SU-DHL-6 (cell line): Measurements from ENCODE around the gene PTRH2.

Source experiments
- EZH2phosphoT487 ChIP-seq: fragments of 200-600 bp; sonication (generic), shearing (Covaris generic); conservative IDR thresholded peaks from 2 replicates; pipeline ENCODE4 v1.6.1; 2018; ENCODE audit warnings: mild to moderate bottlenecking, antibody characterized with exemption, low read length, moderate library complexity, mixed read lengths
- TF ChIP-seq, protein P1 (sequence below): fragments of 200-600 bp; sonication (generic); IDR thresholded peaks from one replicate; pipeline ENCODE4 v1.5.1; 2017; ENCODE audit warnings: antibody characterized with exemption, mild to moderate bottlenecking, low read length, moderate library complexity; ENCODE audit not compliant: insufficient read depth, poor library complexity, severe bottlenecking

DNA sequence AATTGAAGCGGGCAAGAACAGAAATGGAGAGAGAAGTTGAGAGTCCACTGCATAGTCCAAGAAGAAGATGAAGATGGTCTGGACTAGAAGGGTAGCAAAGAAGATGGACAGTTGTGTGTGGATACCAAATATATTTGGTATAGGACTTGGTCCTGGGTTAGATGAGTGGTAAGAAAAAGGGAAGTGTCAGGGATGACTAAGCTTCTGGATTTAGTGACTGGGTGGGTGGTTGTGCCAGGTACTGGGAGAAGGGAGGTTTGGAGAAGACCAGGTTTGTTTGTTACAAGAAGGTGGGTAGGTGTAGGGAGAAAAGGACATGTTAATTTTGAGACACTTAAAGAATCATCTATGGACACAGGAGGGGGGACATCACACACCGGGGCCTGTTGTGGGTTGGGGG, 5.6 kb upstream of the PTRH2 start:
- TF ChIP-seq, protein P1, sequence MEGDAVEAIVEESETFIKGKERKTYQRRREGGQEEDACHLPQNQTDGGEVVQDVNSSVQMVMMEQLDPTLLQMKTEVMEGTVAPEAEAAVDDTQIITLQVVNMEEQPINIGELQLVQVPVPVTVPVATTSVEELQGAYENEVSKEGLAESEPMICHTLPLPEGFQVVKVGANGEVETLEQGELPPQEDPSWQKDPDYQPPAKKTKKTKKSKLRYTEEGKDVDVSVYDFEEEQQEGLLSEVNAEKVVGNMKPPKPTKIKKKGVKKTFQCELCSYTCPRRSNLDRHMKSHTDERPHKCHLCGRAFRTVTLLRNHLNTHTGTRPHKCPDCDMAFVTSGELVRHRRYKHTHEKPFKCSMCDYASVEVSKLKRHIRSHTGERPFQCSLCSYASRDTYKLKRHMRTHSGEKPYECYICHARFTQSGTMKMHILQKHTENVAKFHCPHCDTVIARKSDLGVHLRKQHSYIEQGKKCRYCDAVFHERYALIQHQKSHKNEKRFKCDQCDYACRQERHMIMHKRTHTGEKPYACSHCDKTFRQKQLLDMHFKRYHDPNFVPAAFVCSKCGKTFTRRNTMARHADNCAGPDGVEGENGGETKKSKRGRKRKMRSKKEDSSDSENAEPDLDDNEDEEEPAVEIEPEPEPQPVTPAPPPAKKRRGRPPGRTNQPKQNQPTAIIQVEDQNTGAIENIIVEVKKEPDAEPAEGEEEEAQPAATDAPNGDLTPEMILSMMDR, result no peak
- TF ChIP-seq EZH2phosphoT487, result no peak
